ENCODE measurements around the gene ASB4. TPM values are rescaled to one million over a fixed set of nuclear protein-coding genes. Genes with fewer than 3 reads are reported as not detected.

Gene ASB4
- total and polyA plus RNA-seq, 8 donors, result 0.16 to 1.9 (median 0.53) TPM

DNA sequence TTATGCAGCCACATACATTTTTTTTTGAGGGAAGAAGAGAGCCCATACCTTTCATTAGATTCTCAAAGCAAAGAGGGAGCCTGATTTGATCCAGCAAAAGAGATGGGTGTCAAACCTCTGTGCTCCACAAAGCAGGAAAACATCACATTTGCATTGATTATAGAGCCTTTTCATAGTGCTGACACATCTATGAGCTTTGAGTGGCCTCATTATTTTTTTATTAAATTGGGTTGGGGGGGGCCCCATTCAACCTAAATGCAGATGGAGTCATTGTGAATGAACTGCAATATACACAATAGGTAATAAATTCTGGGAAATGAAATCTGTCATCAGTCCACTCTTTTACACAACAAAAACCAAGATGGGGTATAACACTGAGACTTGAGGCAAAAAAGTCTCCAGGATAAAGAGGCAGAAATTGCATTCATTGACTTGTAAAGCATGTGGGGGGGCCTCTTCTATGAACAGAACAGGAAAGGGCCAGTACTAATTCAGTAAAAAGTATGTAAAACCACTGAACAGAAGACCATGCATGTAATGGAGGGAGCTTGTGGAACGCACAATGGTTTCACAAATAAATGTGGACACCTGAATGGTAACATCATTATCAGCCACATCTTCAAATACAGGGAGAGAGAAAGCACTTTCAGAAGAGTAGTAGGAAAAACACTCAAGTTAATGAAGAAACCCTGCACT, 17.7 kb upstream of the ASB4 start:
- no peak overlapping the region for H3K4me3 ChIP-seq
- no peak for DNase-seq
- H3K36me3 ChIP-seq, result no peaks in the 10 kb centered on the region
- H3K27ac ChIP-seq, result no peak overlapping the region
- TF ChIP-seq, protein P1, sequence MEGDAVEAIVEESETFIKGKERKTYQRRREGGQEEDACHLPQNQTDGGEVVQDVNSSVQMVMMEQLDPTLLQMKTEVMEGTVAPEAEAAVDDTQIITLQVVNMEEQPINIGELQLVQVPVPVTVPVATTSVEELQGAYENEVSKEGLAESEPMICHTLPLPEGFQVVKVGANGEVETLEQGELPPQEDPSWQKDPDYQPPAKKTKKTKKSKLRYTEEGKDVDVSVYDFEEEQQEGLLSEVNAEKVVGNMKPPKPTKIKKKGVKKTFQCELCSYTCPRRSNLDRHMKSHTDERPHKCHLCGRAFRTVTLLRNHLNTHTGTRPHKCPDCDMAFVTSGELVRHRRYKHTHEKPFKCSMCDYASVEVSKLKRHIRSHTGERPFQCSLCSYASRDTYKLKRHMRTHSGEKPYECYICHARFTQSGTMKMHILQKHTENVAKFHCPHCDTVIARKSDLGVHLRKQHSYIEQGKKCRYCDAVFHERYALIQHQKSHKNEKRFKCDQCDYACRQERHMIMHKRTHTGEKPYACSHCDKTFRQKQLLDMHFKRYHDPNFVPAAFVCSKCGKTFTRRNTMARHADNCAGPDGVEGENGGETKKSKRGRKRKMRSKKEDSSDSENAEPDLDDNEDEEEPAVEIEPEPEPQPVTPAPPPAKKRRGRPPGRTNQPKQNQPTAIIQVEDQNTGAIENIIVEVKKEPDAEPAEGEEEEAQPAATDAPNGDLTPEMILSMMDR (IDR thresholded peaks at IDR 0.05), result no peak
- ATAC-seq, result no peak
- no peaks in the 10 kb centered on the region for H3K9me3 ChIP-seq
- H3K27me3 ChIP-seq, result no peaks in the 10 kb centered on the region
- peaks cover 5 to 9% (median 5%) of the 10 kb centered on the region in 3 donors for H3K4me1 ChIP-seq
- intact Hi-C loops (cut with DNase I), result no loop called here
- no peak for FAIRE-seq
- WGBS, 2 donors, result 98 to 100% methylated on average over 1 of the region's 1 CpG

DNA sequence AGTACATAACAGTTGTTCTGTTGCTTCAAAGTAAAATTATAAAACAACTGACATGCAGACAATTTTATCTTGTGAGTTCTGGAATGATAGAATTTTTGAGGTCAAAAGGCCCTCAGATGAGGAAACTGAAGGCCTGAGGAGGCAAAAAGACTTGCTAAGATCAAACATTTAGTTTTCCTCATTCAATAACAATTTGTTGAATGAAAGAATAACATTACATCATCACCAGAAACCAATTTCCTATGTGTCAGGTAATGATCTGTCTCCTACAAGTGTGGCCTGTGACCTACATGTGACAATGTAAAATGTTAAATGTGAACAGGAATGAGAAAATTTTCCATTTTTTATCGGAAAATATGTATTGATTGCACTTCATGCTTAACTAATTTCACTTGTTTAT, 16.6 kb upstream of the ASB4 start:
- intact Hi-C loops (cut with DNase I), result no loop called here
- H3K27ac ChIP-seq, result no peak overlapping the region
- FAIRE-seq (no peak), ATAC-seq (no peak), DNase-seq (no peak)
- H3K4me1 ChIP-seq, result peaks cover 5 to 9% (median 5%) of the 10 kb centered on the region in 3 donors
- no peaks in the 10 kb centered on the region for H3K9me3 ChIP-seq
- TF ChIP-seq, protein P1 (IDR thresholded peaks at IDR 0.05), result no peak
- H3K4me3 ChIP-seq, result no peak overlapping the region
- 69 to 75% methylated on average over 1 of the region's 1 CpG for WGBS, 2 donors
- H3K27me3 ChIP-seq, result no peaks in the 10 kb centered on the region
- no peaks in the 10 kb centered on the region for H3K36me3 ChIP-seq

DNA sequence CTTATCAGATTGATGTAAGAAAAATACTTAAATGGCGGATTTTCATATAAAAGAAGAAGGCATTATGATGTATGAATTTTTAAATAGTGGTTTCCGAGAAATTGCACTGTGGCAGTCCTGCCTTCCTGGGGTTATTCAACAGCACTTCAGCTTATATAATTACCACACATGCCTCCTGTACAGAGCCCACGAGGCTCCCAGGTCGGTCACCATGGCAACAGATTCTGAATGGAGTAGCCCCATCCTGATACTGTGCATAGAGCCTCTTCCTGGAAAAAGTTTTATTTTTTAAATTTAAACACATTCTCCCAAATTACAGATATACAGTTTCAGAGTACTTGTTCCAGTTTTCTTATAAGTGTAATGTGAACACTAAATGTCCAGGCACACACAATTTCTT, 15.9 kb upstream of the ASB4 start:
- Histone ChIP-seq H3K4me1 (peaks cover 5 to 9% (median 5%) of the 10 kb centered on the region in 3 donors), H3K36me3 (no peaks in the 10 kb centered on the region), H3K4me3 (no peak overlapping the region), H3K27ac (peak overlapping the region in 1 of 4 donors; percentile 9), H3K27me3 (no peaks in the 10 kb centered on the region), H3K9me3 (no peaks in the 10 kb centered on the region)
- DNase-seq (no peak), FAIRE-seq (no peak), ATAC-seq (peak in 2 of 4 donors; percentile 36 to 55)
- TF ChIP-seq, protein P1 (IDR thresholded peaks at IDR 0.05), result no peak
- intact Hi-C loops (cut with DNase I), result no loop called here
- WGBS, 2 donors, result 79 to 87% methylated on average over 4 of the region's 4 CpGs

DNA sequence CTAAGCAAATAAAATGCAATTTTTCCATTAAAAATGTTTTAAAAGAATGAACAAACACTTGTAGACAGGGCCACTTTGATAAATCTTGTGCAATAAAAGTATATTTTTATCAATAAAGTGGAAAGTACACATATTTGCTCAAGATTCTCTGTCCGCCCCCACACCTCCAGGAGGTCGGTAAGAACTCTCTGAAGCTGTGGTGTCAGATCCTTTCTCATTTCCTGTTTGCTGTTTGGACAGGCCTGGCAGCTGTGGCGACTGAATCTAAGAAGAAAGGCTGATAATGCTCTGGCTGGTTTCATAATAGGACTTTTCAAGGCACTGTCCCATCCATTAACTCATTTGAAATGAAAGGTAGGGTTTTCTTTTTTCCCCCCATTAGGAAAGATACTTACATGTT, 15.3 kb upstream of the ASB4 start:
- no peaks in the 10 kb centered on the region for H3K27me3 ChIP-seq
- TF ChIP-seq, protein P1 (IDR thresholded peaks at IDR 0.05), result no peak
- no peak overlapping the region for H3K4me3 ChIP-seq
- intact Hi-C loops (cut with DNase I), result no loop called here
- H3K9me3 ChIP-seq, result no peaks in the 10 kb centered on the region
- 2 to 5% methylated on average over 3 of the region's 3 CpGs for WGBS, 2 donors
- DNase-seq (peak in 1 of 6 donors; percentile 7), FAIRE-seq (no peak), ATAC-seq (peak in 3 of 4 donors; percentile 84 to 89 (median 86))
- peak overlapping the region in 2 of 4 donors; percentile 9 to 25 for H3K27ac ChIP-seq
- H3K36me3 ChIP-seq, result no peaks in the 10 kb centered on the region
- peaks cover 5 to 9% (median 5%) of the 10 kb centered on the region in 3 donors for H3K4me1 ChIP-seq

DNA sequence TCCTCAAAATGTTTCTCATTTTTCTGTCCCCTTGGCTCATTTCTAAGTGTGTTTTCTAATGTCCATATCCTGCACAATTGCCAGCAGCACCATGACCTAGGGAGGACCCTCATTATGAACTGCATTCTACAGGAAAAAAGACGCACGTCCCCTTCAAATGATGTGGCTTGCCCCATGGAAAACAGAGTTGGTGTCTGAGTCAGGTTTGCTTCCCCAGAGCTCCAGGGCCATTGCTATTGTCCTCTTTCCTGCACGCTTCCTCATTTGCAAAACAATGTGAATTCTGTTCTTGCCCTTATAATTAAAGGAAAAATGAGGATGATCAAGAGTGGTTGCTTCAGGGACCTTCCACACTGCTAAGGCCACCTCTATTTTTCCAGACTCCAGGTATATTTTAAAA, 14.7 kb upstream of the ASB4 start:
- Histone ChIP-seq H3K27me3 (no peaks in the 10 kb centered on the region), H3K9me3 (no peaks in the 10 kb centered on the region), H3K4me3 (no peak overlapping the region), H3K36me3 (no peaks in the 10 kb centered on the region), H3K4me1 (peaks cover 5 to 9% (median 5%) of the 10 kb centered on the region in 3 donors), H3K27ac (no peak overlapping the region)
- 92 to 93% methylated on average over 3 of the region's 3 CpGs for WGBS, 2 donors
- TF ChIP-seq, protein P1 (IDR thresholded peaks at IDR 0.05), result no peak
- intact Hi-C loops (cut with DNase I), result no loop called here
- FAIRE-seq (no peak), DNase-seq (no peak), ATAC-seq (no peak)
